PC-3 (cell line): ENCODE results near the gene SGMS1. TPM values are rescaled to one million over a fixed set of nuclear protein-coding genes. Genes with fewer than 3 reads are reported as not detected.

Experiments used
- ATAC-seq: fragments of 200-7000 bp; cut with Tn5 transposase; 2 replicates; pipeline ENCODE4 v1.9.1; 2020; ENCODE audit warnings: mild to moderate bottlenecking, moderate library complexity
- BruUV-seq: library from RNA; stranded (reverse); fragments of 400-500 nt; replicated peaks from 2 replicates; lab custom pipeline; 2021; lab: Mats Ljungman, UMichigan
- CTCF ChIA-PET: fragments of 300-600 bp; sonication (Branson Sonifier 250); formaldehyde crosslinking; loops from one replicate; lab custom pipeline; 2022; ENCODE audit warnings: antibody characterized with exemption; lab: Charles Lee
- POLR2A ChIA-PET: fragments of 300-600 bp; sonication (Branson Sonifier 250); formaldehyde crosslinking; loops from one replicate; lab custom pipeline; 2022; ENCODE audit warnings: antibody characterized with exemption; ENCODE audit not compliant: unreplicated experiment; lab: Charles Lee
- DNase-seq: peaks from one replicate; pipeline ENCODE4 v3.0.0-alpha.2; 2015
- H2AFZ ChIP-seq: fragments of 300-600 bp; sonication (generic); 2 replicates; pipeline ENCODE4 v1.6.0; 2016; ENCODE audit warnings: antibody characterized with exemption, low read length
- H3F3A ChIP-seq: fragments of 300-600 bp; sonication (generic); one replicate; pipeline ENCODE4 v1.6.0; 2017; ENCODE audit warnings: antibody characterized with exemption, low read length, control low read depth, mild to moderate bottlenecking; ENCODE audit not compliant: unreplicated experiment
- H3K27ac ChIP-seq: fragments of 300-600 bp; sonication (generic); 2 replicates; pipeline ENCODE4 v1.5.1; 2016; ENCODE audit warnings: mild to moderate bottlenecking, low read length
- H3K27me3 ChIP-seq: fragments of 300-600 bp; sonication (generic); 2 replicates; pipeline ENCODE4 v1.6.1; 2016; ENCODE audit warnings: low read length, mixed read lengths
- H3K36me3 ChIP-seq: fragments of 300-600 bp; sonication (generic); 2 replicates; pipeline ENCODE4 v1.6.1; 2016; ENCODE audit warnings: low read depth, mixed run types, low read length, mixed read lengths
- H3K4me1 ChIP-seq: fragments of 300-600 bp; sonication (generic); 2 replicates; pipeline ENCODE4 v1.5.1; 2016; ENCODE audit warnings: low read length; ENCODE audit not compliant: insufficient read depth
- H3K4me2 ChIP-seq: fragments of 300-600 bp; sonication (generic); 2 replicates; pipeline ENCODE4 v1.6.0; 2016; ENCODE audit warnings: low read length
- H3K4me3 ChIP-seq: fragments of 300-600 bp; sonication (generic); 2 replicates; pipeline ENCODE4 v1.5.1; 2016; ENCODE audit warnings: mild to moderate bottlenecking, low read length, mixed read lengths
- H3K79me2 ChIP-seq: fragments of 300-600 bp; sonication (generic); 2 replicates; pipeline ENCODE4 v1.6.1; 2017; ENCODE audit warnings: low read length, mixed read lengths
- H3K9ac ChIP-seq: fragments of 300-600 bp; sonication (generic); 2 replicates; pipeline ENCODE4 v1.6.0; 2016; ENCODE audit warnings: mild to moderate bottlenecking, low read length
- H3K9me2 ChIP-seq: fragments of 300-600 bp; sonication (generic); replicated peaks from 2 replicates; pipeline ENCODE4 v1.6.1; 2016; ENCODE audit warnings: mixed run types, low read length, mixed read lengths
- H3K9me3 ChIP-seq: fragments of 300-600 bp; sonication (generic); 2 replicates; pipeline ENCODE4 v1.6.1; 2016; ENCODE audit warnings: low read length, mixed read lengths
- H4K20me1 ChIP-seq: fragments of 300-600 bp; sonication (generic); 2 replicates; pipeline ENCODE4 v1.6.1; 2016; ENCODE audit warnings: low read length, mixed read lengths
- EZH2 ChIP-seq: fragments of 300-600 bp; sonication (generic); IDR thresholded peaks from one replicate; pipeline ENCODE4 v1.6.1; 2017; ENCODE audit warnings: antibody characterized with exemption, mild to moderate bottlenecking, low read length; ENCODE audit not compliant: unreplicated experiment
- EZH2phosphoT487 ChIP-seq: fragments of 300-600 bp; sonication (generic); IDR thresholded peaks from 2 replicates; pipeline ENCODE4 v1.6.1; 2018; ENCODE audit warnings: mild to moderate bottlenecking, antibody characterized with exemption, low read length, borderline replicate concordance
- intact Hi-C: fragments of 100-400 bp; cut with micrococcal nuclease; formaldehyde crosslinking; loops from 2 replicates; pipeline ENCODE4 v1.9.0; 2023
- total RNA-seq: library from RNA; depleted of rRNA; stranded (reverse); fragments of >200 nt; gene quantifications from 2 replicates; pipeline ENCODE4 v1.2.3, GENCODE V29; 2014
- TF ChIP-seq, protein P1 (sequence below): fragments of 300-600 bp; sonication (generic); conservative IDR thresholded peaks from 2 replicates; pipeline ENCODE4 v1.5.1; 2017; ENCODE audit warnings: antibody characterized with exemption, low read depth, mild to moderate bottlenecking, low read length

The SGMS1 gene
- total RNA-seq, 1 experiment from 2014 or later, result 61.4 TPM

DNA sequence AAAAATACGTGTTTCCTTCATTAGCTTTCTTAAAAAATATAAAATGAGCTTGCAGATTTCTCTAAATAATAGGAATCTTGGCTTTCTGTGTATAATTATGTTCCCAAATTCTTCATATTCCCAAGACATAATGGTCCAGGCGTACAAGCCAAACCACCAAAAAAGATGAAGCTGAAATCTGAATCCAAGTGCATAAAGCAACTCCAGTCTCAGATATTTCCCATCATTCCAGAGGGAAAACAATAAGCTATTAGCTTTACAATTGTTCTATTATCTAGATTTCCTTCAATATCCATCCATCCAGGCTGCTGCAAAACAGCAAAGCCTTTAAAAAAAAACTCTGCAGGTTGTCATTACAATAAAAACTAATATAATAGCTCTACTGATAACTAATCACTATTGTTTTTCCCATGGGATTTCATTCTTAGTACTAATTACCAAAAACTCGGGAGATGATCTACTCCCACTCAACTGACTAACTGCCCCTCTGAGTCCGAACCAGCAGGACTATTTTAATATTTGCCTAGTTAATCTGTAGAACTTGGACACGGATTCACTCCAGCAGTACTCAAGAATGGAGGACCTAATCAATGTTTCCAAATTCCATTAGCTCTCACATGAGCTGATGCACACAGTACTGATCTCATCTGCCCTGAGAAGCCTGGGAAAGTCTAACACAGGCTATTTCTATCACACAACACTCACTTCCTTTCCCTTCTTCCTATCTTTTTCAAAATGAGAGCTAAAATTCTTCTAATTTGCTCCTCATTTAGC lies 263.5 kb downstream of the SGMS1 start:
- H3K9me3 ChIP-seq, result no peaks in the 10 kb centered on the region
- H3K4me2 ChIP-seq, result no peak overlapping the region
- H3K36me3 ChIP-seq, result no peaks in the 10 kb centered on the region
- H3K9ac ChIP-seq, result no peak overlapping the region
- H3F3A ChIP-seq, result peaks cover 13% of the 10 kb centered on the region
- DNase-seq, result no peak
- H3K9me2 ChIP-seq, result no peaks in the 10 kb centered on the region
- H3K79me2 ChIP-seq, result no peaks in the 10 kb centered on the region
- no peak overlapping the region for H2AFZ ChIP-seq
- H3K4me3 ChIP-seq, result no peak overlapping the region
- intact Hi-C loops, result loop anchor here (10.0 kb wide), 1 partner anchor 195 kb away; no protein-coding TSS in a partner anchor
- H3K4me1 ChIP-seq, result peaks cover 45% of the 10 kb centered on the region
- CTCF ChIA-PET, result no interaction called here
- no peaks in the 10 kb centered on the region for H3K27me3 ChIP-seq
- no peak for TF ChIP-seq EZH2
- TF ChIP-seq, protein P1, sequence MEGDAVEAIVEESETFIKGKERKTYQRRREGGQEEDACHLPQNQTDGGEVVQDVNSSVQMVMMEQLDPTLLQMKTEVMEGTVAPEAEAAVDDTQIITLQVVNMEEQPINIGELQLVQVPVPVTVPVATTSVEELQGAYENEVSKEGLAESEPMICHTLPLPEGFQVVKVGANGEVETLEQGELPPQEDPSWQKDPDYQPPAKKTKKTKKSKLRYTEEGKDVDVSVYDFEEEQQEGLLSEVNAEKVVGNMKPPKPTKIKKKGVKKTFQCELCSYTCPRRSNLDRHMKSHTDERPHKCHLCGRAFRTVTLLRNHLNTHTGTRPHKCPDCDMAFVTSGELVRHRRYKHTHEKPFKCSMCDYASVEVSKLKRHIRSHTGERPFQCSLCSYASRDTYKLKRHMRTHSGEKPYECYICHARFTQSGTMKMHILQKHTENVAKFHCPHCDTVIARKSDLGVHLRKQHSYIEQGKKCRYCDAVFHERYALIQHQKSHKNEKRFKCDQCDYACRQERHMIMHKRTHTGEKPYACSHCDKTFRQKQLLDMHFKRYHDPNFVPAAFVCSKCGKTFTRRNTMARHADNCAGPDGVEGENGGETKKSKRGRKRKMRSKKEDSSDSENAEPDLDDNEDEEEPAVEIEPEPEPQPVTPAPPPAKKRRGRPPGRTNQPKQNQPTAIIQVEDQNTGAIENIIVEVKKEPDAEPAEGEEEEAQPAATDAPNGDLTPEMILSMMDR, result no peak
- TF ChIP-seq EZH2phosphoT487, result no peak
- no peak for ATAC-seq
- BruUV-seq, result no TSS peak
- POLR2A ChIA-PET, result interaction anchor here (0.5 to 0.6 kb wide), 3 partner anchors 15 to 518 kb away, joined by 3 to 5 read pairs (median 4); no protein-coding TSS in a partner anchor
- no peak overlapping the region for H3K27ac ChIP-seq
- H4K20me1 ChIP-seq, result no peaks in the 10 kb centered on the region

GRCh38 chr10:50358925-50359687 lies 264.6 kb downstream of the SGMS1 start:
- no peaks in the 10 kb centered on the region for H3K36me3 ChIP-seq
- no peaks in the 10 kb centered on the region for H4K20me1 ChIP-seq
- H3K79me2 ChIP-seq, result no peaks in the 10 kb centered on the region
- TF ChIP-seq, protein P1, result no peak
- TF ChIP-seq EZH2 (no peak), EZH2phosphoT487 (no peak)
- DNase-seq, result no peak
- H3K4me3 ChIP-seq, result no peak overlapping the region
- peaks cover 13% of the 10 kb centered on the region for H3F3A ChIP-seq
- H2AFZ ChIP-seq, result no peak overlapping the region
- ATAC-seq, result no peak
- H3K9me3 ChIP-seq, result no peaks in the 10 kb centered on the region
- peaks cover 45% of the 10 kb centered on the region for H3K4me1 ChIP-seq
- no TSS peak for BruUV-seq
- ChIA-PET CTCF (no interaction called here), POLR2A (interaction anchor here (0.5 kb wide), 1 partner anchor 16 kb away, joined by 3 read pairs; no protein-coding TSS in a partner anchor)
- H3K27ac ChIP-seq, result no peak overlapping the region
- H3K9me2 ChIP-seq, result no peaks in the 10 kb centered on the region
- H3K27me3 ChIP-seq, result no peaks in the 10 kb centered on the region
- intact Hi-C loops, result loop anchor here (5.0 kb wide), 1 partner anchor 67 kb away; no protein-coding TSS in a partner anchor
- H3K4me2 ChIP-seq, result no peak overlapping the region
- no peak overlapping the region for H3K9ac ChIP-seq
